H9 (cell line): ENCODE data around the gene SH3RF3. TPM values are rescaled to one million over a fixed set of nuclear protein-coding genes. Genes with fewer than 3 reads are reported as not detected.

Experiments
- DNase-seq: peaks from one replicate; pipeline ENCODE4 v3.0.0-alpha.2; 2017
- H2AFZ ChIP-seq: one replicate; pipeline ENCODE4 v1.6.1; 2013; ENCODE audit warnings: mild to moderate bottlenecking, low read length, control low read depth, moderate library complexity
- H2AK5ac ChIP-seq: 2 replicates; pipeline ENCODE4 v1.6.1; 2013; ENCODE audit warnings: low read length, control low read depth, mixed read lengths; ENCODE audit not compliant: insufficient read length
- H2BK120ac ChIP-seq: one replicate; pipeline ENCODE4 v1.6.1; 2013; ENCODE audit warnings: low read depth, mild to moderate bottlenecking, low read length, control low read depth, inconsistent platforms; ENCODE audit not compliant: poor library complexity, severe bottlenecking
- H2BK12ac ChIP-seq: 2 replicates; pipeline ENCODE4 v1.6.1; 2013; ENCODE audit warnings: low read length, control low read depth, mixed read lengths, low read depth; ENCODE audit not compliant: insufficient read length
- H2BK15ac ChIP-seq: 2 replicates; pipeline ENCODE4 v1.6.1; 2013; ENCODE audit warnings: low read depth, low read length, control low read depth
- H2BK20ac ChIP-seq: one replicate; pipeline ENCODE4 v1.6.1; 2013; ENCODE audit warnings: low read depth, mild to moderate bottlenecking, low read length, control low read depth, inconsistent platforms; ENCODE audit not compliant: poor library complexity, severe bottlenecking
- H2BK5ac ChIP-seq: 2 replicates; pipeline ENCODE4 v1.6.1; 2013; ENCODE audit warnings: low read length, control low read depth, mixed read lengths; ENCODE audit not compliant: insufficient read length
- H3K14ac ChIP-seq: 2 replicates; pipeline ENCODE4 v1.6.1; 2013; ENCODE audit warnings: low read length, control low read depth; ENCODE audit not compliant: insufficient read depth
- H3K18ac ChIP-seq: 2 replicates; pipeline ENCODE4 v1.6.1; 2013; ENCODE audit warnings: low read depth, mild to moderate bottlenecking, mixed read lengths, low read length, control low read depth; ENCODE audit not compliant: insufficient read length
- H3K23ac ChIP-seq: 2 replicates; pipeline ENCODE4 v1.6.1; 2013; ENCODE audit warnings: low read length, control low read depth, mixed read lengths, low read depth; ENCODE audit not compliant: insufficient read length
- H3K23me2 ChIP-seq: 2 replicates; pipeline ENCODE4 v1.6.1; 2013; ENCODE audit warnings: low read depth, mild to moderate bottlenecking, mixed read lengths, low read length, control low read depth; ENCODE audit not compliant: insufficient read length, poor library complexity, severe bottlenecking
- H3K27ac ChIP-seq: 2 replicates; pipeline ENCODE4 v1.5.1; 2013; ENCODE audit warnings: low read length, control low read depth, mixed read lengths, low read depth; ENCODE audit not compliant: insufficient read length
- H3K27me3 ChIP-seq: 2 replicates; pipeline ENCODE4 v1.6.1; 2013; ENCODE audit warnings: low read length, control low read depth, inconsistent platforms; ENCODE audit not compliant: insufficient read depth
- H3K4ac ChIP-seq: 2 replicates; pipeline ENCODE4 v1.6.1; 2013; ENCODE audit warnings: low read depth, mild to moderate bottlenecking, control low read depth, inconsistent platforms, low read length, moderate library complexity
- H3K4me1 ChIP-seq: 2 replicates; pipeline ENCODE4 v1.6.1; 2013; ENCODE audit warnings: low read length, control low read depth, inconsistent platforms; ENCODE audit not compliant: insufficient read depth
- H3K4me2 ChIP-seq: 2 replicates; pipeline ENCODE4 v1.6.1; 2013; ENCODE audit warnings: low read length, control low read depth, mixed read lengths; ENCODE audit not compliant: insufficient read length, insufficient read depth
- H3K56ac ChIP-seq: 2 replicates; pipeline ENCODE4 v1.6.1; 2013; ENCODE audit warnings: low read depth, mild to moderate bottlenecking, mixed read lengths, low read length, control low read depth; ENCODE audit not compliant: insufficient read length
- H3K79me1 ChIP-seq: 2 replicates; pipeline ENCODE4 v1.6.1; 2013; ENCODE audit warnings: low read depth, mild to moderate bottlenecking, moderate library complexity, low read length, control low read depth, inconsistent platforms; ENCODE audit not compliant: insufficient read depth, poor library complexity, severe bottlenecking
- H3K79me2 ChIP-seq: 2 replicates; pipeline ENCODE4 v1.6.1; 2013; ENCODE audit warnings: low read length, control low read depth, inconsistent platforms; ENCODE audit not compliant: insufficient read depth
- H3K9ac ChIP-seq: 2 replicates; pipeline ENCODE4 v1.6.1; 2013; ENCODE audit warnings: low read length, control low read depth, mixed read lengths; ENCODE audit not compliant: insufficient read length; ENCODE audit errors: extremely low read depth
- H3K9me3 ChIP-seq: one replicate; pipeline ENCODE4 v1.6.1; 2013; ENCODE audit warnings: low read depth, low read length, inconsistent platforms; ENCODE audit not compliant: control insufficient read depth
- H3T11ph ChIP-seq: one replicate; pipeline ENCODE4 v1.6.1; 2013; ENCODE audit warnings: mild to moderate bottlenecking, low read length, control low read depth, inconsistent platforms
- H4K20me1 ChIP-seq: one replicate; pipeline ENCODE4 v1.6.1; 2013; ENCODE audit not compliant: control insufficient read depth, insufficient read length, insufficient read depth
- H4K5ac ChIP-seq: 2 replicates; pipeline ENCODE4 v1.6.1; 2013; ENCODE audit warnings: low read depth, mild to moderate bottlenecking, mixed read lengths, low read length, control low read depth; ENCODE audit not compliant: insufficient read length
- H4K8ac ChIP-seq: replicated peaks from 2 replicates; pipeline ENCODE4 v1.6.1; 2013; ENCODE audit warnings: low read length, control low read depth, mixed read lengths, low read depth; ENCODE audit not compliant: insufficient read length
- H4K91ac ChIP-seq: 2 replicates; pipeline ENCODE4 v1.6.1; 2013; ENCODE audit warnings: low read depth, mild to moderate bottlenecking, moderate library complexity, mixed read lengths, low read length, control low read depth; ENCODE audit not compliant: insufficient read length
- H3K27ac Mint-ChIP-seq, 3 experiments: 2 replicates in 2 of 3; 3 replicates in 1 of 3; pipeline ENCODE4 v1.8.0; 2020 to 2021; ENCODE audit warnings: mixed read lengths in 3 of 3, mild to moderate bottlenecking in 1 of 3, moderate library complexity in 1 of 3
- H3K27me3 Mint-ChIP-seq: 2 replicates; pipeline ENCODE4 v1.8.0; 2021; ENCODE audit warnings: low read depth, mild to moderate bottlenecking, moderate library complexity, mixed read lengths
- H3K36me3 Mint-ChIP-seq, 3 experiments: 2 replicates in 2 of 3; 3 replicates in 1 of 3; pipeline ENCODE4 v1.8.0; 2020 to 2021; ENCODE audit warnings: low read depth in 3 of 3, mixed read lengths in 3 of 3; ENCODE audit not compliant: insufficient read depth in 1 of 3
- H3K4me1 Mint-ChIP-seq, 2 experiments: 2 replicates each; pipeline ENCODE4 v1.8.0; 2020; ENCODE audit warnings: mixed read lengths in 2 of 2
- H3K4me3 Mint-ChIP-seq, 2 experiments: 2 replicates in 1 of 2; 3 replicates in 1 of 2; pipeline ENCODE4 v1.8.0; 2020 to 2021; ENCODE audit warnings: mild to moderate bottlenecking in 2 of 2, mixed read lengths in 2 of 2, moderate library complexity in 1 of 2
- H3K9me3 Mint-ChIP-seq, 2 experiments: 2 replicates in 1 of 2; 3 replicates in 1 of 2; pipeline ENCODE4 v1.8.0; 2020; ENCODE audit warnings: mild to moderate bottlenecking in 2 of 2, mixed read lengths in 2 of 2, moderate library complexity in 1 of 2
- WGBS: extraction: QIAGEN DNeasy Blood & Tissue Kit; methylation state at CpG from one replicate; pipeline ENCODE4 v1.1.7; 2013; ENCODE audit warnings: missing lambda C conversion rate, low lambda C conversion rate, mixed read lengths; ENCODE audit not compliant: insufficient read length; ENCODE audit errors: extremely low coverage; 5-methylcytosine and 5-hydroxymethylcytosine counted together
- total RNA-seq: library from RNA; stranded (reverse); gene quantifications from 2 replicates; pipeline ENCODE4 v1.2.1, GENCODE V29; 2021
- TF ChIP-seq, protein P1 (sequence below): fragments of 200-600 bp; sonication (generic); conservative IDR thresholded peaks from 3 replicates; pipeline ENCODE4 v1.8.0; 2021; ENCODE audit warnings: antibody characterized with exemption, mild to moderate bottlenecking

The SH3RF3 gene
- total RNA-seq, 1 experiment from 2014 or later, result 0.46 TPM

DNA sequence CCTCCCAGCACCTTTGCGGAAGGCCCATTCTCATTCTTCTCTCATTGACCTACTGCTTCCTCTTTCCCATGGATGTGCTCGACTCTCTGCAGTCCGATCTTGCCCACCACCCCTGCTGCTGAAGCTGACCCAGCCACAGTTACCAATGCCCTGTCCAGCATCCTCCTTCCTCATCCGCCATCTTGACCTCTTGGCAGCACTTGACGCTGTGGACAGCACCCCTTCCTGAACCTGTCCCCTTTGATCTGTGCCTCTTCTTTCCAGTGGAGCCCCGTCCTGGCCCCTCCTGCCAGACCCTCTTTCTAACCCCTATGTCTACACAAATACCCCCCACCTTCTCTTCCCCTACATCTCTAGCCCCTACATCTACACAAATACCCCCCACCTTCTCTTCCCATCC, 275.7 kb downstream of the SH3RF3 start:
- H3K27ac ChIP-seq, result no peak overlapping the region
- H3K36me3 Mint-ChIP-seq, result no peaks in the 10 kb centered on the region
- peaks cover 8 to 9% of the 10 kb centered on the region in 2 experiments for H3K4me1 Mint-ChIP-seq
- H4K5ac ChIP-seq, result no peak overlapping the region
- TF ChIP-seq, protein P1, sequence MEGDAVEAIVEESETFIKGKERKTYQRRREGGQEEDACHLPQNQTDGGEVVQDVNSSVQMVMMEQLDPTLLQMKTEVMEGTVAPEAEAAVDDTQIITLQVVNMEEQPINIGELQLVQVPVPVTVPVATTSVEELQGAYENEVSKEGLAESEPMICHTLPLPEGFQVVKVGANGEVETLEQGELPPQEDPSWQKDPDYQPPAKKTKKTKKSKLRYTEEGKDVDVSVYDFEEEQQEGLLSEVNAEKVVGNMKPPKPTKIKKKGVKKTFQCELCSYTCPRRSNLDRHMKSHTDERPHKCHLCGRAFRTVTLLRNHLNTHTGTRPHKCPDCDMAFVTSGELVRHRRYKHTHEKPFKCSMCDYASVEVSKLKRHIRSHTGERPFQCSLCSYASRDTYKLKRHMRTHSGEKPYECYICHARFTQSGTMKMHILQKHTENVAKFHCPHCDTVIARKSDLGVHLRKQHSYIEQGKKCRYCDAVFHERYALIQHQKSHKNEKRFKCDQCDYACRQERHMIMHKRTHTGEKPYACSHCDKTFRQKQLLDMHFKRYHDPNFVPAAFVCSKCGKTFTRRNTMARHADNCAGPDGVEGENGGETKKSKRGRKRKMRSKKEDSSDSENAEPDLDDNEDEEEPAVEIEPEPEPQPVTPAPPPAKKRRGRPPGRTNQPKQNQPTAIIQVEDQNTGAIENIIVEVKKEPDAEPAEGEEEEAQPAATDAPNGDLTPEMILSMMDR, result no peak
- no peak overlapping the region for H3K23ac ChIP-seq
- H3K79me2 ChIP-seq, result no peaks in the 10 kb centered on the region
- H3K56ac ChIP-seq, result no peak overlapping the region
- H3T11ph ChIP-seq, result no peak overlapping the region
- no peaks in the 10 kb centered on the region for H3K9me3 Mint-ChIP-seq
- no peaks in the 10 kb centered on the region for H3K23me2 ChIP-seq
- H2BK5ac ChIP-seq, result no peak overlapping the region
- no peaks in the 10 kb centered on the region for H3K79me1 ChIP-seq
- no peak overlapping the region for H3K4ac ChIP-seq
- no peaks in the 10 kb centered on the region for H4K20me1 ChIP-seq
- no peak overlapping the region for H4K8ac ChIP-seq
- H2BK20ac ChIP-seq, result no peak overlapping the region
- no CpG with 5 or more reads among the region's 6 CpGs for WGBS
- DNase-seq, result no peak
- peaks cover 5% of the 10 kb centered on the region; the same call in 1 of the 2 replicates for H3K27me3 Mint-ChIP-seq
- no peaks in the 10 kb centered on the region for H3K27me3 ChIP-seq
- no peak overlapping the region for H3K27ac Mint-ChIP-seq
- no peak overlapping the region for H2BK12ac ChIP-seq
- H3K4me1 ChIP-seq, result no peaks in the 10 kb centered on the region
- no peak overlapping the region for H2BK120ac ChIP-seq
- no peak overlapping the region for H3K9ac ChIP-seq
- H2AFZ ChIP-seq, result no peak overlapping the region
- no peak overlapping the region for H2BK15ac ChIP-seq
- H3K4me3 Mint-ChIP-seq, result no peak overlapping the region
- no peak overlapping the region for H2AK5ac ChIP-seq
- H3K4me2 ChIP-seq, result no peak overlapping the region
- no peaks in the 10 kb centered on the region for H3K9me3 ChIP-seq
- H4K91ac ChIP-seq, result no peak overlapping the region
- H3K18ac ChIP-seq, result no peak overlapping the region
- H3K14ac ChIP-seq, result no peak overlapping the region
